PC-3 (cell line): ENCODE data around the gene TAS2R60. TPM values are rescaled to one million over a fixed set of nuclear protein-coding genes. Genes with fewer than 3 reads are reported as not detected.

Source experiments
- ATAC-seq: fragments of 200-7000 bp; cut with Tn5 transposase; 2 replicates; pipeline ENCODE4 v1.9.1; 2020; ENCODE audit warnings: mild to moderate bottlenecking, moderate library complexity
- BruUV-seq: library from RNA; stranded (reverse); fragments of 400-500 nt; replicated peaks from 2 replicates; lab custom pipeline; 2021; lab: Mats Ljungman, UMichigan
- CTCF ChIA-PET: fragments of 300-600 bp; sonication (Branson Sonifier 250); formaldehyde crosslinking; loops from one replicate; lab custom pipeline; 2022; ENCODE audit warnings: antibody characterized with exemption; lab: Charles Lee
- POLR2A ChIA-PET: fragments of 300-600 bp; sonication (Branson Sonifier 250); formaldehyde crosslinking; loops from one replicate; lab custom pipeline; 2022; ENCODE audit warnings: antibody characterized with exemption; ENCODE audit not compliant: unreplicated experiment; lab: Charles Lee
- DNase-seq: peaks from one replicate; pipeline ENCODE4 v3.0.0-alpha.2; 2015
- H2AFZ ChIP-seq: fragments of 300-600 bp; sonication (generic); 2 replicates; pipeline ENCODE4 v1.6.0; 2016; ENCODE audit warnings: antibody characterized with exemption, low read length
- H3F3A ChIP-seq: fragments of 300-600 bp; sonication (generic); one replicate; pipeline ENCODE4 v1.6.0; 2017; ENCODE audit warnings: antibody characterized with exemption, low read length, control low read depth, mild to moderate bottlenecking; ENCODE audit not compliant: unreplicated experiment
- H3K27ac ChIP-seq: fragments of 300-600 bp; sonication (generic); 2 replicates; pipeline ENCODE4 v1.5.1; 2016; ENCODE audit warnings: mild to moderate bottlenecking, low read length
- H3K27me3 ChIP-seq: fragments of 300-600 bp; sonication (generic); 2 replicates; pipeline ENCODE4 v1.6.1; 2016; ENCODE audit warnings: low read length, mixed read lengths
- H3K36me3 ChIP-seq: fragments of 300-600 bp; sonication (generic); 2 replicates; pipeline ENCODE4 v1.6.1; 2016; ENCODE audit warnings: low read depth, mixed run types, low read length, mixed read lengths
- H3K4me1 ChIP-seq: fragments of 300-600 bp; sonication (generic); 2 replicates; pipeline ENCODE4 v1.5.1; 2016; ENCODE audit warnings: low read length; ENCODE audit not compliant: insufficient read depth
- H3K4me2 ChIP-seq: fragments of 300-600 bp; sonication (generic); 2 replicates; pipeline ENCODE4 v1.6.0; 2016; ENCODE audit warnings: low read length
- H3K4me3 ChIP-seq: fragments of 300-600 bp; sonication (generic); 2 replicates; pipeline ENCODE4 v1.5.1; 2016; ENCODE audit warnings: mild to moderate bottlenecking, low read length, mixed read lengths
- H3K79me2 ChIP-seq: fragments of 300-600 bp; sonication (generic); 2 replicates; pipeline ENCODE4 v1.6.1; 2017; ENCODE audit warnings: low read length, mixed read lengths
- H3K9ac ChIP-seq: fragments of 300-600 bp; sonication (generic); 2 replicates; pipeline ENCODE4 v1.6.0; 2016; ENCODE audit warnings: mild to moderate bottlenecking, low read length
- H3K9me2 ChIP-seq: fragments of 300-600 bp; sonication (generic); replicated peaks from 2 replicates; pipeline ENCODE4 v1.6.1; 2016; ENCODE audit warnings: mixed run types, low read length, mixed read lengths
- H3K9me3 ChIP-seq: fragments of 300-600 bp; sonication (generic); 2 replicates; pipeline ENCODE4 v1.6.1; 2016; ENCODE audit warnings: low read length, mixed read lengths
- H4K20me1 ChIP-seq: fragments of 300-600 bp; sonication (generic); 2 replicates; pipeline ENCODE4 v1.6.1; 2016; ENCODE audit warnings: low read length, mixed read lengths
- EZH2 ChIP-seq: fragments of 300-600 bp; sonication (generic); IDR thresholded peaks from one replicate; pipeline ENCODE4 v1.6.1; 2017; ENCODE audit warnings: antibody characterized with exemption, mild to moderate bottlenecking, low read length; ENCODE audit not compliant: unreplicated experiment
- EZH2phosphoT487 ChIP-seq: fragments of 300-600 bp; sonication (generic); IDR thresholded peaks from 2 replicates; pipeline ENCODE4 v1.6.1; 2018; ENCODE audit warnings: mild to moderate bottlenecking, antibody characterized with exemption, low read length, borderline replicate concordance
- intact Hi-C: fragments of 100-400 bp; cut with micrococcal nuclease; formaldehyde crosslinking; loops from 2 replicates; pipeline ENCODE4 v1.9.0; 2023
- total RNA-seq: library from RNA; depleted of rRNA; stranded (reverse); fragments of >200 nt; gene quantifications from 2 replicates; pipeline ENCODE4 v1.2.3, GENCODE V29; 2014
- TF ChIP-seq, protein P1 (sequence below): fragments of 300-600 bp; sonication (generic); conservative IDR thresholded peaks from 2 replicates; pipeline ENCODE4 v1.5.1; 2017; ENCODE audit warnings: antibody characterized with exemption, low read depth, mild to moderate bottlenecking, low read length

The TAS2R60 gene
- total RNA-seq, 1 experiment from 2014 or later = not detected

DNA sequence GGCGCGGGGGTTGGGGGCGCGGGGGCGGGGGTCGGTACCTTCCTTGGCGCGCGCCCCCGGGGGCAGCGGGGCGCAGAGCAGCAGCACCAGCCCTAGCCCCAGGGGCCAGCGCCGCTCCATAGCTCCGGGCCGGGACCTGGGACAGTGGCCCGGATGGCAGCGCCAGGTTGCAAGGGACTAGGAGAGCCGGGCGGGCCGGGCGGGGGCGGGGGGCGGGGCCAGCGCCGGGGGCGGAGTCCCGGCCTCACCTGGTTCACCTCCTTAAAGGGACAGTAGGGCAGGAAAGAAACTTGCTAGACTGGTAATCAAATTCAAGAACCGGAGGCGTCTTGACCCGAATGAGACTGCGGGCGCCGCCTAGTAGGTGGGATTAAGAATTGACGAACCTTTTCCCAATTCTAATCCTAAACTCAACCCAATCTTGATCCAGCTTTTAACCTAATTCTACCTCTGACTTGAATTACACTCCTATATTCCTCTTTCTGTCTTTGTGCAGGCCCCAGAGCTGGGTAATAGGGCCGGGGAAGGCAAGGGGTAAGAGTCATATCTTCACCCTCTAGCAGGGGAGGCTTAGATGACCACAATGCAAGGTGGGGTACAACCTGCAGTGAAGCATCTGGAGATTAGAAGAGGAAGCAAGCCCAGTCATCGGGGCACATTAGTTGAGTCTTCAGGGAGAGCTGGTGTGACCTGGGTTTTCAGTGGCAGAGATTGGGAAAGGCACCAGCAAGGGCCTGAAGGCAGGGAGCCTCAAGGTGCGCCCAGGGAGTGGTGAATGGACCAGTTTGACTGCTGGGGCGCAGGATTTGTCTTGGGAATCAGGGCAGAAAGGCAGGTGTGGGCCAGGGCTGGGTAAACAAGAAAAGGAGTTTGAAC is 34.3 kb upstream of the TAS2R60 start, which contains the start of gene EPHA1:
Gene EPHA1 (minus strand): TSS at position 171 of the 876 bp plus-strand sequence. CDS start 51 bp downstream, at position 120.
- ChIA-PET POLR2A (no interaction called here), CTCF (interaction anchor here (0.5 to 0.9 kb wide), 4 partner anchors 8 to 431 kb away, joined by 3 to 4 read pairs (median 4); no protein-coding TSS in a partner anchor)
- peak within 1 kb of the TSS; percentile 96 for H3K4me2 ChIP-seq
- intact Hi-C loops = no loop called here
- DNase-seq (peak; percentile 88), ATAC-seq (peak; percentile 70)
- H3K9ac ChIP-seq = peak within 1 kb of the TSS; percentile 65
- no peaks in the 10 kb centered on the region for H3K9me2 ChIP-seq
- H3K79me2 ChIP-seq = peaks cover 20% of the 10 kb centered on the region
- H3K27me3 ChIP-seq = no peaks in the 10 kb centered on the region
- H3K9me3 ChIP-seq = no peaks in the 10 kb centered on the region
- TF ChIP-seq, protein P1, sequence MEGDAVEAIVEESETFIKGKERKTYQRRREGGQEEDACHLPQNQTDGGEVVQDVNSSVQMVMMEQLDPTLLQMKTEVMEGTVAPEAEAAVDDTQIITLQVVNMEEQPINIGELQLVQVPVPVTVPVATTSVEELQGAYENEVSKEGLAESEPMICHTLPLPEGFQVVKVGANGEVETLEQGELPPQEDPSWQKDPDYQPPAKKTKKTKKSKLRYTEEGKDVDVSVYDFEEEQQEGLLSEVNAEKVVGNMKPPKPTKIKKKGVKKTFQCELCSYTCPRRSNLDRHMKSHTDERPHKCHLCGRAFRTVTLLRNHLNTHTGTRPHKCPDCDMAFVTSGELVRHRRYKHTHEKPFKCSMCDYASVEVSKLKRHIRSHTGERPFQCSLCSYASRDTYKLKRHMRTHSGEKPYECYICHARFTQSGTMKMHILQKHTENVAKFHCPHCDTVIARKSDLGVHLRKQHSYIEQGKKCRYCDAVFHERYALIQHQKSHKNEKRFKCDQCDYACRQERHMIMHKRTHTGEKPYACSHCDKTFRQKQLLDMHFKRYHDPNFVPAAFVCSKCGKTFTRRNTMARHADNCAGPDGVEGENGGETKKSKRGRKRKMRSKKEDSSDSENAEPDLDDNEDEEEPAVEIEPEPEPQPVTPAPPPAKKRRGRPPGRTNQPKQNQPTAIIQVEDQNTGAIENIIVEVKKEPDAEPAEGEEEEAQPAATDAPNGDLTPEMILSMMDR = peak; percentile 56
- no peak for TF ChIP-seq EZH2phosphoT487
- TF ChIP-seq EZH2 = no peak
- peak within 1 kb of the TSS; percentile 40 for H3K27ac ChIP-seq
- no peaks in the 10 kb centered on the region for H3F3A ChIP-seq
- BruUV-seq = no TSS peak
- peak within 1 kb of the TSS; percentile 95 for H3K4me3 ChIP-seq
- peak within 1 kb of the TSS; percentile 66 for H2AFZ ChIP-seq
- no peaks in the 10 kb centered on the region for H4K20me1 ChIP-seq
- peaks cover 24% of the 10 kb centered on the region for H3K4me1 ChIP-seq
- H3K36me3 ChIP-seq = peaks cover 3% of the 10 kb centered on the region; the same call in 1 of the 2 replicates

GRCh38 chr7:143410521-143411004 is 32.7 kb upstream of the TAS2R60 start:
- H3K79me2 ChIP-seq = peaks cover 20% of the 10 kb centered on the region
- DNase-seq (no peak), ATAC-seq (no peak)
- H3K4me3 ChIP-seq = no peak overlapping the region
- no peaks in the 10 kb centered on the region for H3K9me3 ChIP-seq
- H2AFZ ChIP-seq = no peak overlapping the region
- TF ChIP-seq, protein P1 = no peak
- TF ChIP-seq EZH2 = no peak
- no peak for TF ChIP-seq EZH2phosphoT487
- H3F3A ChIP-seq = no peaks in the 10 kb centered on the region
- H3K36me3 ChIP-seq = no peaks in the 10 kb centered on the region
- H3K9me2 ChIP-seq = no peaks in the 10 kb centered on the region
- POLR2A ChIA-PET = no interaction called here
- no peaks in the 10 kb centered on the region for H4K20me1 ChIP-seq
- H3K4me2 ChIP-seq = no peak overlapping the region
- intact Hi-C loops = loop anchor here (10.0 kb wide), 1 partner anchor 406 kb away; no protein-coding TSS in a partner anchor
- H3K4me1 ChIP-seq = peaks cover 37% of the 10 kb centered on the region
- BruUV-seq = no TSS peak
- no peak overlapping the region for H3K27ac ChIP-seq
- CTCF ChIA-PET = no interaction called here
- no peak overlapping the region for H3K9ac ChIP-seq
- no peaks in the 10 kb centered on the region for H3K27me3 ChIP-seq
